NCI-H460 (cell line): ENCODE measurements around the gene SEPTIN2. TPM values are rescaled to one million over a fixed set of nuclear protein-coding genes. Genes with fewer than 3 reads are reported as not detected.
"Not testable (repeated sequence)": the region's sequence is repeated elsewhere in the genome, so short reads cannot be mapped to it uniquely, and the experiment has no call there.

Experiments
- DNase-seq: peaks from one replicate; pipeline ENCODE4 v3.0.0-alpha.2; 2016; ENCODE audit warnings: low read depth; ENCODE audit errors: extremely low read depth
- total RNA-seq: library from RNA; depleted of rRNA; stranded (reverse); fragments of >200 nt; shearing (Covaris generic); gene quantifications from 2 replicates; pipeline ENCODE4 v1.2.3, GENCODE V29; 2014

Gene SEPTIN2
- total RNA-seq, 1 experiment from 2014 or later = 405 TPM

DNA sequence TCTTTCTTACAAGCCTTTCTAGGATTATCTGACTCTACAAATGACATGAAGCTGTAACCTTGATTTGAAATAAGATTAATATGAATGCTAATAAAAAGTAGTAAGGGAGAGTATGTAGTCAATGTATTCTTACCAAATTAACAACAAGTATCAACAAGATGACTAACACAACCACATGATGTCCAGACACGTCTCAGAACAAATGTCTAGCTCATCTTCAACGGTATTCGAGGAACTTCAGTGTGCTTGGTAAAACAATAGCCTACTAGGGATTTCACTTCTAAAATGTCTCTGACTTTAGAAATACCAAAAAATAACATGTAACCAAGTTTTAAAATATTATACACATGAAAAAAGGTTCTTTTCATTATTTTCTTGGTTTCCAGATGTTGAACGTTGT, 3.6 kb upstream of the SEPTIN2 start:
- DNase-seq = no peak

DNA sequence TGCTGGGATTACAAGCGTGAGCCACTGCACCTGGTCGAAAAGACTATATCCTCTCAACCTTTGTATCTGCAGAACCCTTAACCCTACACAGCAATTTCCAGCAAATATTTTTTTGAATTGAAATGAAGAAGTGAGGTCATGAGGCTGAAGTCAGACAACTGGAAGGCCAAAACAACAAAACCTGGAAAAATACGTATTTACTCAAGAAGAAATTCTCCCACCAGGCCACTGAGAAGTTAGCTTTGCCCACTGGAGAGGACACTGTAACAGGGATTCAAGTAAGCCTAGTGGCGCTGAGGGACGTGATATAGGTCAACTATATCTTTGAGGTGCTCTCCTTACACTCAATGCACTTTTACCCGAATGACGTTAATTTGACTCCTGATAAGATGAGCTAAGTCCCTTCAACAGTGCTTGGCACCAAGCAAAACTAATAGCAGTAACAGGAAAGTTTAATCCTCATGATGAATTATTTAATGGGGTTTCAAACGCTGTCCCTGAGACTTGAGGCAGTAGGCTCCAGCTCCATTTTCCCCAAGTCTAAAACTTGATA, 2.1 kb upstream of the SEPTIN2 start:
- no peak for DNase-seq

DNA sequence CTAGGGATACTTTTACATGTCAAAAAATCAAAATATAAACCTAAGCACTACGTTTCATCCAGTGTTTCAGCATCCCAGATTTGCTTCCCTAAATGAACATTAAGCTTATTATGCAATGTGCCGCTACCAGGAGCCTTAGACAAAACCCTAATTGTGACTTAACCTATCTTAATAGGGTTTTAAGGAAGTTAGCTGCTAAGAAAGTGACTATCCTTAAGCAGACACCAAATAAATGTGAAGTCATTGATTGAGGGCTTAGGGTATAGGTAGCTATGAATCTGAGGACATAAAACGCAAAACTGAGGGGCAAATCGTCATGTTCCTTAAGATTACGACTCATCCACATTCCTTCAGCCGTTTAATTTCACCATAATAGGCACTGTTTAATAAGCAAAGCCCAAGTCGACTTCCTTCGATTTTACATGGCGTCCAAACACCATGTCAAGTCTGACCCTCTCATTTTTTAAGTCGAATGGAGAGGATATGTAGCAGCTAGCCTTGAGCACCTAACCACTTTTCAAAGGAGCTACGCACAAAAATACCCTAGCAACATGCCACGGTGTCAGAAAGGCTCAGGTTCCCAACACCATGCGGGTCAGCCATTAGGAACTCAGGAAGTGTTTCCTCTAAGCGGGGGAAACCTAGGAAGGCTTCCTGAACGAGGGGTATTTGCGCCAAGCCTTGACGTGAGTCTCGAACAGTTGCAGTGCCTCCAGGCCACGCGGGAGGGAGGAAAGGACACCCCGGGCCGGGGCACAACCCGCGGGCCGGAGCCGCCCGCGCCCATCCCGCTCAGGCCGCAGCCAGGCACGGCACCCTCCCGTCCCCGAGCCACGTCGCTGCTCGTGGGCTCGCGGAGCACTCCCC, 1.3 kb upstream of the SEPTIN2 start:
- no peak for DNase-seq

DNA sequence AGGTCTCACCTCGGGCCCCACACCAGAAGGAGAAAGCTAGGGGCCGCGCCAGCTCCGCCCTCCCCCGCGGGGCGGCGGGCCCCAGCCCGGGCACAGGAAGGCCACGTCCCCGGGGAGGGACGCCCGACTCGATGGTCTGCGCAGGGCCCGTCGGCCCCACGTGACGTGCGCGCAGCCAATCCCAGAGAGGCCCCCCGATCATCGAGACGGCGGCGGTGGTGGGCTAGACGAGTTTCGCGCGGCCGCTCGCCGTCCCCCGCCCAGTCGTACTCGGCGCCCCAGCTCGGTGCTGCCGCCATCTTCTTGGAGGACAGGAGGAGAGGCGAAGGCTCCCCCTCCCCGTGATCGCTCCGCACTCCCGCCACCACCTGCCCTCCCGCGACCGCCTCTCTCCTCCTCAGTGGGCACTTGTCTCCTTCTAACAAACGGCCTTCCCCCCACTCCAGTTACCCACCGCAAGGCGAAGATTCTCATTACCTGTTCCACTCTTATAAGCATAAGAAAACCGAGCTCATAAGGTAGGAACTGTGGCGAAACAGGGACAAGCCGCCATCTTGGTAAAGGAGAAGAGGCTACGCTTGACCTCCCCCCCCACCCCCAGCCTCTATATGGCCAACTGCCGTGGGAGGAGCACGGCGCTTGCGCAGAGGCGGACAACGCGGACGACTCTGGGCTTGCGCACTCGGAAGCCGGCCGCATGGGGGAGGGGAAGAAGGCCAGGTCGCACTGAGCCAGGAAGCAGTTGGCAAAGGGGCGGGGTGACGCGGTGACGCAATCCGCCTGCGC, 439 bp upstream of the SEPTIN2 start, which contains the start of gene HDLBP:
TSS of gene HDLBP (minus strand) at position 580 of the 786 bp plus-strand sequence. CDS start 48,803 bp downstream, outside the sequence.
- peak; percentile 99 for DNase-seq

DNA sequence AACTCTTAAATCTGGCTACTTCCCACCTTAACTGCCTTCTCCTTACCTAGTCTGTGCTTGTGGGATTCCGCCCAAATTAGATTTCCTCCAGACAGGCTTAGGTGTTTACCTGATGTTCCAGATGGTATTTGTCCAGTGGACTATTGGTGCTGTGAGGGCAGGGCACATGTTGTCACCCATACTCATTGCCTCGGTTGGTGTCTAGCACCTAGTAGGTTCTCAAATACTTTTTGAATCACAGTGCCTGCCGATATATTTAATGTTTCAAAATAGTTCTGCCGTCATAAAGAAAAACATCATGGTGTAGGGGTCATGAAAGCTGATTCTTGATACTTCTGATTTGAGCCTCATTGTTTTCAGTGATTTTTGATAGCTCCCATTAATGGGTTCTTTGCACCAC, 1.1 kb downstream of the SEPTIN2 start:
- no peak for DNase-seq

DNA sequence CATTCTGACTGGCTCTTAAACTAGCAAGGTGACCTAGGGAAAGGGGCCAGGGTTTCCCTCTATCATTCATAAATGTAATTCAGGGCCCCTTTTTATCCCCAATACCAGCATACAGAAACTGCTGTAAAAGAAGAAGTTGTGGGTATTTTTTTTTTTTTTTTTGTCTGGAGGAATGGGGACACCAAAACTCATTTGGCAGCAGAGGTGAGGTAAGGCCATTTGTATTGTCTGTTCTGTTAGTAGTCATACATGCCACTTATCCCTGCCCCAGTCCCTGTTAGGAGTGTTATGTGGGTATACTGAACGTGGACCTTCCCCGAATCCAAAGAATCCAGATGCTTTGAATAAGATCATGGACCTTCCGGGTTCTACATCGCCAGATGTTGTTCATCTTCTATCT, 1.7 kb downstream of the SEPTIN2 start:
- no peak for DNase-seq

DNA sequence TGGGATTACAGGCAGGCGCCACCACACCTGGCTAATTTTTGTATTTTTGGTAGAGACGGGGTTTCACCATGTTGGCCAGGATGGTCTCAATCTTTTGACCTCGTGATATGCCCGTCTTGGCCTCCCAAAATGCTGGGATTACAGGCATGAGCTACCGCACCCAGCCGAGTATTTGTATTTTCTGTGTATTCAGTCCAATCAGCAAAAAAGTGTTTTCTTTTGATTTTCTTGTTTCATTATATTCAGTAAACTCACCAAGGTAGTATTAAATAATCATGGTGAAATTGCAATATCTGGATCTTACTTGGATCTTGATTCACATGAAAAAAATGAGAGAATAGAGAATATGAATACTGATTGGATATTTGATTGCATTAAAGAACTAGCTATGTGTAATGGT, 3.1 kb downstream of the SEPTIN2 start:
- DNase-seq = not testable (repeated sequence)

DNA sequence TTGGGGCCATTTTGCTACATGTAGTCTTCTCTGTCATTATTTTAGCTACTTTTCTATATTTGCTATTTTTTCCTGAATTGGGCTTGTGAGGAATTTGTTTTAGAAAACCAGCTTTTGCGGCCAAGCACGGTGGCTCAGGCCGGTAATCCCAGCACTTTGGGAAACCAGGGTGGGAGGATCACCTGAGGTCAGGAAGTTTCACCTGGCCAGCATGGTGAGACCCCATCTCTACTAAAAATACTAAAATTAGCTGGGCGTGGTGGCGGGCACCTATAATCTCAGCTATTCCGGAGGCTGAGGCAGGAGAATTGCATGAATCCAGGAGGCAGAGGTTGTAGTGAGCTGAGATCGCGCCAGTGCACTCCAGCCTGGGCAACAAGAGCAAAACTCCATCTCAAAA, 4.7 kb downstream of the SEPTIN2 start:
- no peak for DNase-seq

DNA sequence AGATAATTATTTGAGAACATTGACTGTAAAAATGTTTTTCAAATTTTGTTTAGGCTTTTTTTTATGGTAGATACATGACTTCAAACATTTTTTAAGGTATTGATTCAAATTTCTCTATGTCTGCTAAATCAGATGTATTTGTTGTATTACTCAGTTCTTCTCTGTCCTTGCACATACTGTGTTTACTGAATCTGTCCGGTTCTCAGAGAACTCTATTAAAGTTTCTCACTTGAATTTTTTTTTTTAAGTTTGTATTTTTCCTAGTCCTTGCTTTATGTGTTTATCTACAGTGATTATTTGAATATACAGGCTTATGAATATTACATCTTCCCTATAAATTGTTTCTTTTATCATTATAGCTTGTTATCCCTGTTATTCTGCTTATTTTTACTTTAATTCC, 5.3 kb downstream of the SEPTIN2 start:
- DNase-seq = no peak

DNA sequence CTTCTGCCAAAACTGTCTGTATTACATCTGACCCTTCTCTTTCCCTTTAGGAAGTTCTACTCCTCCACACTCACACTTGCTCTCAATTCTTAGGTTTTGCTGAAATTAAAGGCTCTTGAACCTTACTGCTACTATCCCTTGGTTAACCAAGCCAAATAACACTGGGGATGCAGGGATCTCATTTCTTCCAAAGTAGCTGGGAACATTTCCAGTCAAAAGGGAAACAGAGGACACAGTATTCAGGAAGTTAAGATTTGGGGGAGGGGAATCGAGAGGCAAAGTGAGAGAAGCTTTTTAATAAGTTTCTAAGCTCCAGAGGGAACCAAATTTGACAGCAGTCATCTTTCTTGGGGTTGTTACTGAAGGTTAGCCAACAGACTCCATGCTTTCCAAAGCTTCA, 6.2 kb downstream of the SEPTIN2 start:
- no peak for DNase-seq

DNA sequence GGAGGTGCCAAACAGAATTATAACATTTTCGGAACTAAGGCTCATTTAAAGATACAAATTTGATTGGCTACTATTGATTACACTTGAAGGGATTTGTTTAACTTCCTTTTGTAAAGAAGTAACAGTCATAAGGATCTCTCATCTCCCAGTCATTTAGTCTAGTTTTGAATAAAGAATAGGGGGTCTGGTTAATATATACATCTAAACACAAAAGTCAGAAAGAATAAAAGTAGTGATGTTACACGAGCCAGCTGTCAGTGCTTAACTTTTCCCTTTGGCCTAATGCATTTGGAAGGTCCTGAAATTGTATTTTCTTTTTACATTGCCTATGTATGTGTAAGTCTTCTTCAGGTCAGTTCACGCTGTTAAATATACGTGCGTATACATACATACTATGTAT, 8.1 kb downstream of the SEPTIN2 start:
- no peak for DNase-seq

DNA sequence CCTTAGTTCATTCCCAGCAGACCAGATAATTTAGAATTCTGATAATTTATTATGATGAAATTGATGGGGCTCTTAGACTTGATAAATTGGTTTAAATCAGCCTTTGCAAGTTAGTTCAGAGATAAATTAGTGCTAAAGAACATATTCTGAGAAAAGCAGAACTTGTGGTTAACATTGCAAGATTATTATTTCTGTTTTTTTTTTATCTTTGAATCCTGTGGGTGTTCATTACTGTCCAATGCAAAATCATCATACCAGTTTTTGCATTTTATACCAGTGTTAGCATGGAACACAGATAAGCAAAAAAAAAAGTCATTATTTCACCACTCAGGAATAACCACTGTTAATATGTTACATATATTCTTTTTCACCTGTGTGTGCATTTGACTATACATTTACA, 9.1 kb downstream of the SEPTIN2 start:
- no peak for DNase-seq

DNA sequence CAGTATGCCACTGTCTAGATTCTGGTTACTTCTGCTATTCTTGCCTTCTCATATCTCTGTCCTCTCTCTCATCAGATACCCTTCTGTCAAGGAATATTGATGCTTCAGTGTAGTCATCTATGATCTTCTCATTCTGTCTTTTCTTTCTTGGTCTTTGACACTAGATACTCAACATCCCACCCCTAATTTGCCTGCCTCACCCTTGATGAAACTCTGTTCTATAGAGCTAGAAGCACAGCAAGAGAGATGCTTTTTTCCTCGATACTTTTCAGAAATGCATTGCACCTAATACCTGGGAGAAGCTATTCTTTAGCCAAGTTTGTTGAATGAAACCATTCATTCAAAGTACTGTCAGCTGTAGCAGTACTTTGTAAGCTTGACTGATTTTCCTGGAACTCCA, 9.5 kb downstream of the SEPTIN2 start:
- DNase-seq = no peak

DNA sequence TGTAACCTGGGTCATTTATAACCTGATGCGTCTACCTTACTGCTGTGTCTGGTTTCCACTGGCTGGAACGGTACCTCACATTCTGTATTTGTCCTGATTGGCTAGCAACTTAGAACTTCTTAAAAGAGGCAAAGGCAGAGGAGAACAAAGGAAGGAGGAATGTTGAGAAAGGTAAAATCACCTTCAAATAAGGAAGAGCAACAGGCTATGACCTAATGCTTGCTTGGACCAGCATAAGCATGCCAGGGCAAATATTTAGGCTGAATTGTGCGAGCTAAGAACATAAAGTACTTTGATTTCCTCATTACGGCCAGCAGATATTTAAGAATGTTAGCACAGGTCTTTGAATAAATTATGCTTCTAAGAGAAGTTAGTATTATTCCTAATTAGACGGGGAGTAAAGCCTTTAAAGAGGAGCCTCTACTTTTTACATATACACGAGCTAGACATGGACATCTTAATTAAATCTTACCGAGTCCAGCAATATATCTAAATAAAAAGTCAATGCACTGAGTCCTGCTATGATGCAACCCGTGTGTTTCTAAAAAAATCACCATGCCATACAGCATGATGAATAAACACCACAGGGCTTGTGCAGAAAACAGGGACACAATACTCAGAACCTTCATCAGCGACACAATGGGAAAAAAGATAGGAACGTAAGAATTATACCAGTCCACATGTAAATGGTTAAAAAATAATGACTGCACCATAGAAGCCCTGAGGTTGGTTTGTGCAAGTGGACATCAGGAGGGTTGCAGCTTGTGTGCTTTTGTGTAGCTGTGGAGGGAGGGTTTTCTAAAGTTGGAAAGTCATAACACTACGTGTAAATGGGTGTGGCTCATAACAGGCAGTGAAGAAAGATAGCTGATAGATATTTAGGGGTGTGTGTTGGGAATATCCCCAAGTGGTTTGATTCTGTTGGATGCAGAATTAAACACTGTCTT, 14.2 kb downstream of the SEPTIN2 start:
- no peak for DNase-seq

DNA sequence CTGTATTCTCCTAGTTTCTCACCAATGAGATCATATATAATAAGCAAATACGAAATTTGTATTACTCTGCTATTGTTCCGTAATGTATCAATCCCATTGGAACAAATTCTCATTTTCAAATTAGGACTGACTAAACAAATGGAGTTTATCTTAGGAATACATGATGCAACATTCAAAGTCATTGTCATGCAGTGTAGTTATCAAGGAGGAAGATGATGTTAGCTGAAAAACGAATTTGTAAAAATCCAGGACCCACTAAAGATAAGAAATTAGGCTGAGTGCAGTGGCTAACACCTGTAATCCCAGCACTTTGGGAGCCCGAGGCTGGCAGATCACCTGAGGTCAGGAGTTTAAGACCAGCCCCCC, 14.9 kb downstream of the SEPTIN2 start:
- DNase-seq = no peak

DNA sequence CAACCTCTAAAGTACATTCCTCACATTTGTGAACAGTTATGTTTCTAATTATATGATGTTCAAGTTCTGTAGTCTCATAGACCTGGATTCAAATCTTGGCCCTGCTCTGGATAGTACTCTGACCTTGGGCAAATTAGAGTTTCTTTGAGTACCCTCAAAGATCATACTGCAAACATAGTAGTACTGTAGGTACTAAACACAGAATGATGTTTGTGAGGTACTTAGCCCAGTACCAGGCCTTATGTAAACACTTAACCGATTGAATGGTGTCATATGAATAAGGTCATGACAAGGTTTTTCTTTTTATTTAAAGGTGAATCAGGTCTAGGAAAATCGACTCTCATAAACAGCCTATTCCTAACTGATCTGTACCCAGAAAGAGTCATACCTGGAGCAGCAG, 19.1 kb downstream of the SEPTIN2 start:
- DNase-seq = no peak

DNA sequence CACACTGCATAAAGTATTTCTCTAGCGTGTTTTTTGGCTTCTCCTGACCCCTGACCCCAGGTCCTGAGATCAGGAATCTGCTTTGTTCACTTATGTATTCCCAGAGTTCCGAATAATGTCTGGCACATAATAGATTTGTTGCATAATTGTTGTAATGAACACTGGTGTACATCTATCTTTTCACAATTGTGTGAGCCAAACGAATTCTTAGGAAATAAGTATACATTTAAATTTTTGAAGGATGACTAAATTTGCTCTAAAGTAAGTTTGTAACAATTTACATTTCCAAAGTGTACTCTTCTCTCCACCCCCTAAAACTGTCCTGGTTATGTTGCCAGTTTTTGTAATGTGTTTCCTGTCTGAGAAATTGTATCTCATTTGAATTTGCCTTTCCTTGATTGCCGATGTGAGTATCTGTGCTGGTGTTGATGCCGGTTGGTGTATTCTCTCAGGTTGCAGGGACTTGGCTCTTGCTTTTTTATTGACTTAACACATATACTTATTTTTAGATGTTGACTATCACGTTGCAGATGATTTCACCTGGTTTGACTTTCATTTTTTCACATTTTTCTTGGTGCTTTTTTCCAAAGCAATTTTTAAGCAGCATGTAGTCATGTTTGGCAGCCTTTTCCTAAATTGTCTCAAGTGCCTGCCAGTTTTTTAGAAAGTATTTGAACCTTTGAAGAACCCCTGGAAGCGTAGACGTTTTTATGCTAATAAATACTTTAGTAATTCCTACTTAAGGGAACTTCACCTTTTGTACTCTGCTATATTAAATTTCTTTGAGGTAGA, 24.3 kb downstream of the SEPTIN2 start:
- DNase-seq = no peak

DNA sequence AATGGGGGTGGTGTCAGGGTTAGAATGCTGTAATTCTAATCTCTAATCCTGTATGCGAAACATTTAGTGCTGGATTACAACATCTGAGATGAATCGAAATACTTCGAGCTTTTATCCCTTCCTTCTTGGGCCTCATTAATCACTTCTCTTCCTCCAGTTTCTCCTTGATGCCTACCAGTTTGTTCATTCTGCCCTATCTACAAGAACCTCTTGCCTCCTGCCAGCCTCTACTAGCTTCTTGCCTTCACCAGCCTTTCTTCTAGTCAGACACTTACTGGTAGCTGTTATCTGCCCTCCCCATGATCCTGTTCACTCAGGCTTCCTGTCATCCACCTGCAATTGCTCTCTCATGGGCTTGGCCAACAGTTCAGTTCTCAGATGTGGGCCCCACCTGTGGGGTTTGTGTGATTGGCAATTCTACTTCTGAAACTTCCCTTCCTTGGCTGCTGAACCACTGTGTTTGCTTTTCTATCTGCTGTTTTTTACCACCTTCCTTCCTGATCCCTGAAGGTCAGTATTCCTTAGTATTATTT, 25.0 kb downstream of the SEPTIN2 start:
- DNase-seq = no peak

DNA sequence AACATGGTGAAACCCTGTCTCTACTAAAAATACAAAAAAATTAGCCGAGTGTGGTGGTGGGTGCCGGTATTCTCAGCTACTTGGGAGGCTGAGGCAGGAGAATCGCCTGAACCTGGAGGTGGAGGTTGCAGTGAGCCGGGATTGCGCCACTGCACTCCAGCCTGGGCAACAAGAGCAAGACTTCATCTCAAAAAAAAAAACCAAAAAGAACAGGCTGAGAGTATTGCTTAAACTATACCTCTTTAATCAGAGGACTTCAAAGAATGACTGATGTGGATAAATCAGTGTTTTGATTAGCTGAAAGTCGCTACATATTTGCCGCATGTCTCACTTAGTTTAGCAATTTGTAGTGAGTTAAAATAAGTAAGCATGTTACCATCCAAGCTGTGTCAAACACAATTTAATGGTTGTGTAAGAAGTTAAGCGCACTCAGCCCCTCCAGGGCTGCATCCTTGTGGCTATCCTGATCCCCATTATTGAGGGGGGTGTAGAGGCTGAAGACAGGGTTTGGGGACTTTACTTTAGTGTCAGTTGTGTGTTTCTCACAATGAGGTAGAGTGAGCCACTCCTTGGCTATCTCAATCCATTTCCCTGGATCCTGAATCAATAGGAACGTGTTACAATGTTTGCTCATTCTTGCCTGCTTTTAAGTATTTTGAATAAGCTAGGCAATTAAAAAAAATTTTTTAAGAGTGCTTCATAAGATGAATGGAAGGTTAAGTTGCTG, 29.4 kb downstream of the SEPTIN2 start:
- DNase-seq = no peak
